HG02759 (cell line): ENCODE measurements around the gene DOK7.

ENCODE experiments used
- ATAC-seq: cut with Tn5 transposase; IDR thresholded peaks from one replicate; pipeline ENCODE4 v1.9.1; 2021; ENCODE audit warnings: mild to moderate bottlenecking, moderate library complexity; ENCODE audit not compliant: unreplicated experiment

The DOK7 gene

DNA sequence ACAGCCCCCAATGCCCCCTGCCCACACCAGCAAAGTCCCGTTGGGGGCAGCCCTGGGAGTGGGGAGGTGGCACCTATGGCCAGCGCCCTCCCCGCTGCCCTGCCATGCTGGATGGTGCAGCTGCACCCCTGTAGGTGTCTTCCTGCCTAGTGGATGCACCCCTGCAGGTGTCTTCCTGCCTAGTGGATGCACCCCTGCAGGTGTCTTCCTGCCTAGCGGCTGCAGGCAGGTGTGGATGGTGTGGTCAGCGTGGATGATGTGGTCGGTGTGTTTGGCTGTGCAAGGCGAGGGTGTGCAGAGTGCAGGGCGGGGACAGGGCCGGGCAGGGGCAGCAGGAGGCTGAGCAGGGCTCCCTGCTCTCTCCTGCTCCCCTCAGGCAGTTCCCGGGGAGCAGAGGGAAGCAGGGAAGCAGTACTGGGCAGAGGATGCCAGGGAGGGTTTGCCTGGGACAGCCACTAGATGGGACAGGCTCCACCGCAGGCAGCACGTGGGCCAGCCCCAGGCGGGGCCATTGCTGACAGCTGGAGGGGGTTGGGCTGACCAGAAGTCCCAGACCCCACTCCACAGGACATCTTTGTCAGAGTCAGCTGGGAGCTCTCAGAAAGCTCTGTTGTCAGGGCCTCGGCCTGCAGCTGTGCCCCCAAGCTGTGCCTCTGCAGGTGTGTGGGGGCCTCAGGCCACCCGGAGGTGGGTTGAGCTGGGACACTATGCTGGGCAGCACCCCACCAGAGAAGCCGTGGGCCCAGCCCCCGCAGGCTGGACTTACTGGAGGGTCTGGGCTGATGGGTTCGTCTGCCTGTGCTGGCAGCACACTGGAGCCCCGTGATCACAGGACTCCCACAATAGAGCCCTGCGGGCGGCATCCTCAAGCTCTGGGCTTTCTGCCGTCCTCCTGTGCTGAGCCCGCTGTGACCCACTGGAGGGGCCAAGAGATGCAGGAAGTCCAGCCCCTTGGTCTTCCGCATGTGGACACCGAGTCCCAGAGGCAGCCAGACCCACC is 23.7 kb downstream of the DOK7 start:
- ATAC-seq = no peak

DNA sequence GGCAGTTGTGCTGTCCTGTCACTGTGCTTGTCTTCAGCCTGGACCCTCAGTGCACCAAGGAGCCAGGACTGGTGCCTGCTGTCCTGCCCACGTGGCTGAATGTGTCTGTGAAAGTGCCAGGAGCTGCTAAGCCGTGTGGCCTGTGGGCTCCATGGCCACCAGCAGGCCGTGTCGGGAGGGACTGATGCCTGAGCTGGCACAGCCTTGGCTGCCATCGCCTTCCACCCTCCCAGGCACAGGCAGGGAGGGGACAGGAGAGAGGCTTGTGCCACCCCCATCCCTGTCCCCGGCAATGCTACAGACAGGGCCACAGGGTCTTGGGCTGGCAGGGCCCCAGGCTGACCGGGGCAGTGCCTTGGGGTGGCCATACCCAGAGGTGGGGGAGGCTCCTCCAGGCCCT is 24.8 kb downstream of the DOK7 start:
- ATAC-seq = no peak

DNA sequence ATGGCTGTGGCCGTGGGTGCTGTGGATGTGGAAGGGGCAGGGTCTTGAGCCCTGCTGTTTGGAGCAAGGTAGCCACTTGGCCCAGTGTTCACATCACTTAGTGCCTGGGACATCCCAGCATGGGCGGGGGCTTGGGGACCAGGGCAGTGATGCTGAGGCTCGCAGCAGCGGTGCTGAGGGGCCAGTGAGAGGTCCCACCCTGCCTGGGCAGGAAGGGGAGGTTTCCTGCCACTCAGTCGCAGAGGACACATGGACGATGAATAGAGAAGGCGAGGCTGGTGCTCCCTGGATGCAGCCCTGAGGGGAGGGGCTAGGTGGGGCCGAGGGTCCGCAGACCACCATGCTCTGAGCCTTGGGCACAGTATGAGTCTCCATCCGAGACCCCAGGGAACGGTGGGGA is 25.7 kb downstream of the DOK7 start:
- no peak for ATAC-seq

DNA sequence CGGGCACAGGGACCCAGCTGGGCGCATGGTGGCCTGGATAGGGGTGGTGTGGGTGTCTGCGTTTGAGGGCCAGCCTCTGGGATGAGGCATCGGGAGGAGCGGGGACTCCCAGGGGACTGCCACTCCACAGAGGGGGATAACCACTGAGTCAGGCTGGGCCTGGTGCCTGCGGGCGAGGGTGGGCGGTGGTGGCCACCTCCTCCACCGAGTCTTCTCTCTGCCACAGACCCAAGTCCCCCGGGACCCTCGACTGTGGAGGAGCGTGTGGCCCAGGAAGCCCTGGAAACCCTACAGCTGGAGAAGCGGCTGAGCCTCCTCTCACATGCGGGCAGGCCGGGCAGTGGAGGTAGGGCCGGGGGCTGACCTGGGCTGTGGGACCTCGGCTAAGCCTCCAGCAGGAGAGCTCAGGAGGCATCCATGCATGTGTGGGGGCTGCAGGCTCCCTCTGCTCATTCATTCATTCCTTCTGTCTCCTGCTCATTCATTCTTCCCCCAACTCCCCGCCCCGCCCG is 26.4 kb downstream of the DOK7 start:
- no peak for ATAC-seq

DNA sequence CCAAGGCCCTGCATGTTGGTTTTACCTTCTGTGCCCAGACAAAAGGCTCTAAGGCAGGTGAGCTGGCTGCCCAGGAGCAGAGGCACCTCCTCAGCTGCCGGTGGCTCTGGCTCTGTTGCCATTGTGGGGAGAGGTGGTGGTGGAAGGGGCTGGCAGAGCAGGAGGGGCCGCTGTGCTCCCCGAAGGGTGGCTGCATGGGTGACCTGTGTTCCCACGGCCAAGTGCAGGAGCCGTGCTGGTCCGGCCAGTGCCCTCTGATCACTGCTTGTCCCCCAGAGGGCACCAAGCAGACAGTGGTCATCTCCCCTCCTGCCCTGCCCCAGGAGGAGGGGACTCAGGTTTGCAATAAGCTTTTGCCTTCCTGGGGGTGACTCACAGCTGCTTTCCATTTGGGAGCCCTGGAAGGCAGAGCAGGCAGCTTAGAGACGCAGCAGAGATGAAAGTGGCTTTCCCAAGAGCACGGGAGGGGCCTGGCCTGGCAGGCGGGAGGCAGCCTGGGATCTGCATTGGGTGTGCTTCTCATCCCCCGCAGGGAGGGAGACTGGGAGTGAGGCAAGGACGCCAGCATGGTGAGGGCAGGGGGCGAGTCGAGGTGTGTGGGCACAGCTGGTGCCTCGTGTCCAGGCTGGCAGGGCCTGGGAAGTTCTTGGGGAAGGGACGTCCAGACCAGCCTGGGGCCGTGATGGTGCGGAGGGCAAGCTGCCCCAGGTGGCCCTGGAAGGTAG is 28.7 kb downstream of the DOK7 start:
- ATAC-seq = no peak

DNA sequence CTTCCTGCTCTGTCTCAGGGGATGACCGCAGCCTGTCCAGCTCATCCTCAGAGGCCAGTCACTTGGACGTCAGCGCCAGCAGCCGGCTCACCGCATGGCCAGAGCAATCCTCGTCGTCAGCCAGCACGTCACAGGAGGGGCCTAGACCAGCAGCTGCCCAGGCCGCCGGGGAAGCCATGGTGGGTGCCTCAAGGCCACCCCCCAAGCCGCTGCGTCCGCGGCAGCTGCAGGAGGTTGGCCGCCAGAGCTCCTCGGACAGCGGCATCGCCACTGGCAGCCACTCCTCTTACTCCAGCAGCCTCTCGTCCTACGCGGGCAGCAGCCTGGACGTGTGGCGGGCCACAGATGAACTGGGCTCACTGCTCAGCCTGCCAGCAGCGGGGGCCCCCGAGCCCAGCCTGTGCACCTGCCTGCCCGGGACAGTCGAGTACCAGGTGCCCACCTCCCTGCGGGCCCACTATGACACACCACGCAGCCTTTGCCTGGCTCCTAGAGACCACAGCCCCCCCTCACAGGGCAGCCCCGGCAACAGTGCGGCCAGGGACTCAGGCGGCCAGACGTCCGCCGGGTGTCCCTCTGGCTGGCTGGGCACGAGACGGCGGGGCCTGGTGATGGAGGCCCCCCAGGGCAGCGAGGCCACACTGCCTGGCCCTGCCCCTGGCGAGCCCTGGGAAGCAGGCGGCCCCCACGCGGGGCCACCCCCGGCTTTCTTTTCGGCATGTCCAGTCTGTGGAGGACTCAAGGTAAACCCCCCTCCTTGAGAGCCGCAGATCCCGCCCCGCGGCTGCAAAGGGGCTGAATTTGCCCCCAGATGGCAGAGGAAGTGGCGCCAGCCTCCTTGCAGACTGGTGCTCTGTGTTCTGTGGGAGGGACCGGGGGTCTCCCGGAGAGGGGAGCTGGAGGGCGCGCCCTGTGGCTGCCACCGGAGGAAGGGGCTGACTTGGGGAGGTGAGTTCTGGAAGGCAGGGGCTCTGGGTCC is 29.9 kb downstream of the DOK7 start:
- ATAC-seq = no peak

DNA sequence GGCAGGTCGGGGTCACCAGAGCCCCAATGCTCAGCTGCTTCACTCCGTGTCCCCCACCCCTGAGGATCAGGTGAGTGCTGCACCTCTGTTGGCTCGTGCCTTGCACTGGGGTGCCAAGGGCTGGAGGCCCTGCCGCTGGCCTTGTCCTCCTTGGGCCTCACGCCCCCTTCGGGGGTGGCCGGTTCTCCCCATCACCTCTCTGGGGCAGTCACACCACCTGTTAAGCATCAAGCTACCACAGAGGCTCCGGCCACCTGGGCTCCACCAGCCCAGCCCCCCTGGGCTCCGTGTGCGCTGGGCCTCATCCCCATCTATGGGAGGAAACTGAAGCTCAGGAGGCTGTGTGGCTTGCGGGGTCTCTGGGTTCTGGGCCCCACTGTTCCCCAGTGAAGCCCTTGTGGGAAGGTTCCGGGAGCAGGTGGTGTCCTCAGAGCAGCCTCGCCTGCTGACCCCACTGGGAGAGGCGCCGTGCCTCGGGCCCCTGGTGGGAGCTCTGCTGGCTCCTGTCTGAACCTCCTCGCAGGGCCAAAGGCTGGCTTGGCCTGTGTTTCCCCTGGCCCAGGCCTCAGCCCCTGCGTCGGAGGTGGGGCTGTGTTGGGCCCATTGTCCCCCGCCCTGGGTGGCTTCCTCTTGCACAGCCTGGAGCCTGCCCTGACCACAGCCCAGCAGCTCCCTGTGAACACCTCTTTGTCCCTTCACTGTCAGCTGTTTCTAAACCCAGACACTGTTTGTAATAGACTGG is 30.8 kb downstream of the DOK7 start:
- no peak for ATAC-seq

DNA sequence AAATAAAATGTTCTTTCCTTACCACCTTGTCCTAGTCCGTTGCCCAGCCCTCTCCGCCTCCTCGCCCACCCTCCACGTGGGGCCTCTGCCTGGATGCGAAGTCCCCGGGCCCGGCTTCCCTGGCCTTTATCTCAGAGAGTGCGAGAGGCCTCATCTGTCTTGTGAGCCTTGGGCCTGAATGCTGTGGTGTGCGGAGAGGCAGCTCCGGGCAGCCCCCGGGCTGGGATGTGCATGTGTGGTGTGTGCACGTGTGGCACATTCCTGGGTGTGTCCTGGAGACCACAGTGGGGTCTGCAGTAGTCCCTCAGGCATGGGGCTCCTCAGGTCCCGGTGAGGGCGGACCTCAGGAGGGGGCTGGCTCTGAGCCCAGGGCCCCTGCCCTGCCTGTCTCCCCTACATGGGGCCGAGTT is 31.4 kb downstream of the DOK7 start:
- no peak for ATAC-seq

DNA sequence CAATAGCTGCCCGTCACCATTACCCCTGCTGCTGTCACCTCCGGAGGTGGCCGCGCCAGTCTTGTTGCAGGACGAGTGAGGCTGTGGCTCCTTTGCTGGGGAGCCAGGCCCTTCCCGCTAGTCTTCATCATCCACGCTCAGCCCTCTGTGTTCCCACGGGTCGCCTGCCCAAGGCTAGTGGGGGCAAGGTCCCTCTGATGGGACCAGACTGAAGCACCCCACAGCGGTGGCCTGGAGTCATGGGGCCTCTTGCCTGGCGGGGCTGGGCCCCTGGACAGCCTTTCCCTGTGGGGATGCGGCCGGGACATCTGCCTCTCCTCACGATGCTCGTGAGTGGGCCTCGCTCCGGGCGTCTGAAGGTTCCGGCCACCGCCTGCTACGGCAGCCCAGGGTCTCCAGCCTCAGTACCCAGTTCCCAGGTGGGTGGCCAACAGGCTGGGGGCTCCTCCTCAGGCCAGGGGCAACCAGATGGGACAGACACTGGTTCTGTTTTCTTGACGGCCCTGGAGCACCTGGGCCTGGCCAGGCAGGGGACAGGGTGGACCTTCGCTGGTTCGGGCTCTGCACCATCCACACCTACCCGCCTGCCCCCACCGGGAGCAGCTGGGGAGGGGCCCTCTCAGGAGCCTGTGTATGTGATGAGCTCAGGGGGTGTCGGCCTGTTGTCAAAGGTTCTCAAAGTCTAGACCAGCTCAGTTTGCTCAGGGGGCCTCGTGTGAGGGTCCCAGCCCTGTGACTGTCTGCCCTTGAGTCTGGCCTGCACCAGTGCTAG is 32.3 kb downstream of the DOK7 start:
- no peak for ATAC-seq

DNA sequence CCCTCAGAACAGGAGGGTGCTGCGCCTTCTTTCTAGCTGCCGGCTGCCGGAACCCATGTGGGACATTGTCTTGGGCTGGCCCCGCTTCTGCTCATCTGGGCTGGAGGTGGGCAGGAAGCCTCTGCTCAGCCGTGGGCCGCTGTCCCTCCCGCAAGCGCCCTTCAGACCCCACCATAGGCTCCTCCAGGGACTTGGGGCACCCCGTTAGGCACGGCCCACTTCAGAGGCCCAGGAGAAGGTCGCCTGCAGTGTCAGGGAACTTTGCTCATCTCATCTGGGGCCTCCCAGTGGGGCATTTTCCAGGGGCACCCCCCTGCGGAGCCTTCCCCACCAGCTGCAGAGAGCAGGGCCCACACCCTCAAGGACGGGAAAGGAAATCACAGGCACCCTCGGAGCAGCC is 32.9 kb downstream of the DOK7 start:
- no peak for ATAC-seq

DNA sequence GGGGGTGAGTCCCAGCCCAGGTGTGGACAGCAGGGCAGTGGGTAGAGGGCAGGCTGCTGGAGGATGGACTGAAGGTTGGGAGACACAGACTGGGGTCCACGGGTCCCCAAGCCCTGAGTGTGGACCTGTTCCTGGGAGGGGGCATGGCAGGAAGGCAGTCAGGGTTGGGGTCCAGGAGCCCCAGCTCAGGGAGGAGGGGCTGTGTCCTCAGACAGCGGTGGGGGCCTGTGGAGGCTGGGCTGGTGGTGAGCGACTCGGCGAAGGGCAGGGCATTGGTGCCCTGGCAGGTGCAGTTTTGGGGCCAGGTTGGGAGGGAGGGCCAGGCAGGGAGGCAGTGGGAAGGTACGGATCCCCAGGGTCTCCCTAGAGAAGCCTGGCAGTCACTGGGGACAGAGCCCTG is 34.0 kb downstream of the DOK7 start:
- no peak for ATAC-seq

DNA sequence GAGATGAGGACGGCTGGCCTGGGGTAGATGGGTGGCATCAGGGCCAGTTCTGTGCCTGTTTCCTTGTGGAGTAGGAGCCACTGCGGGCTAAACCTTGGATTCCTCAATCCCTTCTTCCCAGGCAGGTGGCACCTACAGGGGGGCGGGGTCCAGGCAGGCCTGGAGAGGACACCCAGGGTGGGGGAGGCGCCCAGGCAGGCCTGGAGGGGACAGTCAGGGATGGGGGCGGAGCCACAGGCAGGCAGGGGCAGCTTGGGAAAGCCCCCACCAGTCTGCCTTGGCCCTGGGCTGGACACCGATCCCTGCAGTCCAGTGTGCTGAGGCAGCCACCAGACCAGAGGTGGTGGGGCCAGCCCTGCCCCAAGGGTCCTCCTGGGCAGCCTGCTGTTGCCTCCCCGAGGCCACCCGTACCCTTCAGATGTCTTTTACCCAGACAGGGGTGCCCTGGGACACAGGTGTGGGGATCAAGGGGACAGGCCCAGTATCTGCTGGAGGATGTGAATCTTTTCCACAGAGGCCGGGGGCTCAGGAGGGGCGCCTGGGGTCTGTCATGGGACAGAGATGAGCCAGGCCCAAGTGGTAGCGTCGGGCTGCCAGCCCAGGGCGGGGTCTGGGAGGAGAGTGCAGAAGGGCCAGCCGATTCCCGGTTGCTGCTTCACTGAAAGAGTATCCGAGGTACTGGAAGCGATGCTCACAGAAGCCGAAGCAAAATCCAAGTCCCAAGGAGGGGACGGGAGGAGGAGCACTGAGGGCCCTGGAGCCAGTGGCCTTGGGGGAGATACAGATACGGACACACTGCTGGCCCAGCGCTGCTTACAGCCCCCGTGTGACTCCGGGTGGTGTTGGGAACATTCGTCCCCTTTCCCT is 34.6 kb downstream of the DOK7 start:
- ATAC-seq = no peak

DNA sequence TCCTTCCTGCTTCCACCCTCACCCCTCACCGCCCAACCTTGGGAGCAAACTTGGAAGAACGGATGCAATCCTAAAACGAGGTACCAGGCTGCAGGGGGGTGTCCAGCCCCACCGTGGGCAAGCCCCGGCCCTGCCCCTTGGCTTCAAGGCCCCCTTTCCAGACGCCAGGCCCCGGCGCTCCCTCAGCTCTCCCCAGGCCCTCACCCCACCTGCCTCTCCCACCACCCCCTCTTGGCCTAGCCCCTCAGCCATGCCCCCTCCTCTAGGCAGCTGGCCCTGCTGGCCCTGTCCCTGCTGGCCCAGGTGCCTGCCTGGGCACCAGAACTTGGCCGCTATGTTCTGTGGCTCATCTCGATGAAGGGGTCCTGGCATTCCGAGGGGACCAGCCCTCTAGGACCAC is 35.3 kb downstream of the DOK7 start:
- no peak for ATAC-seq

DNA sequence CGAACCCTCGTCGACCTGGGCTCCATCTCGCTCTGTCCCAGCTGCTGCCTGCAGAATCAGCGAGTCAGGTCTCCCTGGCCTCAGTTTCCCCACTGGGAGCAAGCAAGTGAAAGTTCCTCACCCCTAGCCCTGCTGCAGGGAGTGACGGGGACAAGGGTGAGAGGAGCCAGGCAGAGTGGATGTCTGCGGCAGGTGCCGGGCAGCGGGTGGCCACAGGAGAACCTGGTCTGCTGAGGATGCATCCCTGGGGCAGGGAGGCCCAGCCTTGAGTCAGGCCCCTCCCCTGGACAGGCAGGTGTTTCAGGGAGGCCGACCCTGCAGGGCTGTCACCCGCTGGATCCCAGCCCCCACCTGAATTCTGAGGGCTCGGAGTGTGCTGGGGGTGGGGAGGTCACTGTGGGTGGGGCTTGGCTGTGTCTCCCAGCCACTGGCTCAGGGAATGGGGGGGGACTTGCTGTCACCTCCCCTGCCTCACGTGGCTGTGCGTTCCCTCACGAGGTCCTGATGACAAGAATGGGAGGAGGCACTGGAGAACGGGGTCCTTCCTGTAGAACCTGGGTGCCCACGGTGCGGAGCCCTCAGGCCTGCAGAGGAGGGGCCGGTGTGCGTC is 35.9 kb downstream of the DOK7 start:
- ATAC-seq = no peak

DNA sequence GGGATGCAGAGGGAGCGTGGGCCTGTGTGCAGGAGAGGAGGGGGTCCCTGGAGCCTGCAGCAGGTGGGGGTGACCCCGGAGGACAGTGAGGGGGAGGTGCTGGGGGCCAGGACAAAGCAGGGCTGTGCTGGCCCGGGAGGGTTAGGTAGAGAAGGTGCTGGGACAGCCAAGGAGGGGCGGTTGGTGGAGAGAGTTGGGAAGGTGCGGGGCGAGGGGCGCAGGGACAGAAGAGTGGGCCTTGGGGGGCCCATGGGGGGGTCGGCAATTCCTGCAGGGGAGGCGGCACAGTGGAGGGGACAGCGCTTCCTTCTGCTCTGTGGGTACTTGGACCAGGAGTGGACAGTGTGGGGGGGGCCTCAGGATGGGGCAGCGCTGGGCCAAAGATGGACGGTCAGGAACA is 36.6 kb downstream of the DOK7 start:
- no peak for ATAC-seq

DNA sequence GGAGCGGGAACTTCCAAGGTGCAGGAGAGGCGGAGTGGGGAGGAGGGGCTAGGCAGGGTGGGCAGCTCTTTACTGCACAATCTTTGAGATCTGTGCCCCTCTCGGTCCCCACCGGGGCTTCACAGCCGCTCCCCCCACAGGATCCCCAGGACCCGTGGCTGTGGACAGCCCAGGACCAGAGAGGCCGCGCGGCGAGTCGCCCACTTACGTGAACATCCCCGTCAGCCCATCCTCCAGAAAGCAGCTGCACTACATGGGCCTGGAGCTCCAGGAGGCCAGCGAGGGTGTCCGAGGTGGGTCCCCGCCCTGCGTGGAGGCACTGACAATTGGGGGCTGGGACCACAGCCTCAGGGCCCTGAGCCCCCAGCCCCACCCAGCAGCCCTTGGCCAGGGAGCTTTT is 37.0 kb downstream of the DOK7 start:
- ATAC-seq = no peak

DNA sequence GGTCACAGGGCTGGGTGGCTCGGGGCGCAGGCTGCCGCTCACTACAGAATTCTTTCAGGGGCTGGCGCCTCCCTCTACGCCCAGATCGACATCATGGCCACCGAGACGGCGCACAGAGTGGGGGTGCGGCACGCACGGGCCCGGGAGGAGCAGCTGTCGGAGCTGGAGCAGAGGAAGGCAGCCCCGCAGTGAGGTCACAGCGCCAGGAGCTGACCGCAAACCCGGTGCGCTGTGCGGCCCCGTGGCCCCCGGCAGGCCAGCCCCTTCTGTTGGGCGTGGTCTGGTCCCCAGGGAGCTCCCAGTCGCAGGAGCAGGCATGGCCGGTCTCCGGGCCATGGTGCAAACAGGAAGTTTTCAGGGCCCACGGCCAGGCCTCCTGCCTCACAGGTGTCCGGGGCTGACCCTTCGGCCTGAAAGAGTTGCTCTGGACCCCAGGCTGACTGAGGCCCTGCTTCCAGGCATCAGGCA is 37.6 kb downstream of the DOK7 start:
- no peak for ATAC-seq
